ENCODE measurements around the gene MTFP1. TPM values are rescaled to one million over a fixed set of nuclear protein-coding genes. Genes with fewer than 3 reads are reported as not detected.
"Not testable (repeated sequence)": the region's sequence is repeated elsewhere in the genome, so short reads cannot be mapped to it uniquely, and the experiment has no call there.

MTFP1 gene
- total and polyA plus RNA-seq, 4 donors: 6.8 to 20.2 (median 8.8) TPM

- DNase-seq (ENCODE audit: low spot score): no peak
- WGBS: 36% methylated on average over 1 of the region's 1 CpG
- TF ChIP-seq HNF4G (IDR thresholded peaks at IDR 0.05) (no peak), GABPA (IDR thresholded peaks at IDR 0.05 in 1 of 2, conservative IDR thresholded peaks at IDR 0.05 in 1 of 2) (no peak), NR2F2 (IDR thresholded peaks at IDR 0.05) (no peak), CTCF (IDR thresholded peaks at IDR 0.05; ENCODE audit: low read depth, low read length, missing input control) (no peak), FOXA2 (IDR thresholded peaks at IDR 0.05) (no peak), SP1 (IDR thresholded peaks at IDR 0.05) (no peak), RXRA (IDR thresholded peaks at IDR 0.05) (no peak), HNF4A (conservative IDR thresholded peaks at IDR 0.05) (no peak), TAF1 (conservative IDR thresholded peaks at IDR 0.05) (no peak), REST (IDR thresholded peaks at IDR 0.05) (no peak), RAD21 (IDR thresholded peaks at IDR 0.05) (no peak), ATF3 (IDR thresholded peaks at IDR 0.05) (no peak)
- H3K9me3 ChIP-seq (ENCODE audit: control insufficient read depth in 4 of 4, low read length in 3 of 4): no peaks in the 10 kb centered on the region
- H3K9ac ChIP-seq (ENCODE audit: low read depth in 1 of 2, low read length in 2 of 2): no peak overlapping the region
- H3K4me1 ChIP-seq (ENCODE audit: control insufficient read depth in 4 of 4, insufficient read depth in 4 of 4, low read length in 3 of 4): peaks cover 10 to 78% (median 64%) of the 10 kb centered on the region in 4 donors
- H3K27ac ChIP-seq (ENCODE audit: low read depth in 1 of 2, low read length in 2 of 2): peak overlapping the region in 1 of 2 donors; percentile 85
- H3K4me3 ChIP-seq (ENCODE audit: low read depth in 1 of 3, low read length in 3 of 3): no peak overlapping the region
- H3K27me3 ChIP-seq (ENCODE audit: control insufficient read depth in 4 of 4, insufficient read depth in 4 of 4, low read length in 3 of 4): no peaks in the 10 kb centered on the region
- H3K36me3 ChIP-seq (ENCODE audit: control insufficient read depth in 4 of 4, insufficient read depth in 3 of 4, low read depth in 1 of 4, low read length in 3 of 4): peaks cover 0 to 5% (median 1%) of the 10 kb centered on the region in 4 donors
Observed at GRCh38 chr22:30400159-30400558, 25.4 kb upstream of the MTFP1 start.

GRCh38 chr22:30401024-30401423 lies 24.5 kb upstream of the MTFP1 start:
- H3K27ac ChIP-seq (ENCODE audit: low read depth in 1 of 2, low read length in 2 of 2); H3K27me3 ChIP-seq (ENCODE audit: control insufficient read depth in 4 of 4, insufficient read depth in 4 of 4, low read length in 3 of 4); H3K4me3 ChIP-seq (ENCODE audit: low read depth in 1 of 3, low read length in 3 of 3); DNase-seq (ENCODE audit: low spot score); H3K9me3 ChIP-seq (ENCODE audit: control insufficient read depth in 4 of 4, low read length in 3 of 4); H3K9ac ChIP-seq (ENCODE audit: low read depth in 1 of 2, low read length in 2 of 2); H3K36me3 ChIP-seq (ENCODE audit: control insufficient read depth in 4 of 4, insufficient read depth in 3 of 4, low read depth in 1 of 4, low read length in 3 of 4): not testable (repeated sequence)
- 74% methylated on average over 3 of the region's 3 CpGs for WGBS
- peaks cover 13 to 80% (median 66%) of the 10 kb centered on the region in 4 donors for H3K4me1 ChIP-seq (ENCODE audit: control insufficient read depth in 4 of 4, insufficient read depth in 4 of 4, low read length in 3 of 4)

All from liver (tissue), 9 donors.